ENCODE results near the gene SOSTDC1. TPM values are rescaled to one million over a fixed set of nuclear protein-coding genes. Genes with fewer than 3 reads are reported as not detected.

SOSTDC1 gene
- total RNA-seq, 1 donor from 2014 or later: 0.41 TPM

DNA sequence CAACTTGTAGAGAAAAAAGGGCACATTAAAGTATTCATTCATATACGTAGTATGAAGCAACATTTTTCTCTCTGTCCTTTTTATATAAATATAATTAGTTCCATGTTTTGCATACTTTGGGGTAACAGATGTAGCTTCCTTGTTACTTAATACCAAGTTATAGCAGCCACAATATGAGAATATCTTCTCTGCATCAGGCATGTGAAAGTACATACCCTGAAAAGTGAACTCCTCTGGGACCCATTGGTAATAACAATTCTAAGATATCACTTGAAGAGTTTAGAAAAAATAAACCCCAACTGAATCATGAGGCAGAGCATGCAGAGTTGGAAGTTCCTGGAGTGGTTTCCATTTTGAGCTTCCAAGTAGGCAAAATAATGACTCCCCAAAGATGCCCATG is 41.8 kb downstream of the SOSTDC1 start:
- TF ChIP-seq, protein P1, sequence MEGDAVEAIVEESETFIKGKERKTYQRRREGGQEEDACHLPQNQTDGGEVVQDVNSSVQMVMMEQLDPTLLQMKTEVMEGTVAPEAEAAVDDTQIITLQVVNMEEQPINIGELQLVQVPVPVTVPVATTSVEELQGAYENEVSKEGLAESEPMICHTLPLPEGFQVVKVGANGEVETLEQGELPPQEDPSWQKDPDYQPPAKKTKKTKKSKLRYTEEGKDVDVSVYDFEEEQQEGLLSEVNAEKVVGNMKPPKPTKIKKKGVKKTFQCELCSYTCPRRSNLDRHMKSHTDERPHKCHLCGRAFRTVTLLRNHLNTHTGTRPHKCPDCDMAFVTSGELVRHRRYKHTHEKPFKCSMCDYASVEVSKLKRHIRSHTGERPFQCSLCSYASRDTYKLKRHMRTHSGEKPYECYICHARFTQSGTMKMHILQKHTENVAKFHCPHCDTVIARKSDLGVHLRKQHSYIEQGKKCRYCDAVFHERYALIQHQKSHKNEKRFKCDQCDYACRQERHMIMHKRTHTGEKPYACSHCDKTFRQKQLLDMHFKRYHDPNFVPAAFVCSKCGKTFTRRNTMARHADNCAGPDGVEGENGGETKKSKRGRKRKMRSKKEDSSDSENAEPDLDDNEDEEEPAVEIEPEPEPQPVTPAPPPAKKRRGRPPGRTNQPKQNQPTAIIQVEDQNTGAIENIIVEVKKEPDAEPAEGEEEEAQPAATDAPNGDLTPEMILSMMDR (IDR thresholded peaks at IDR 0.05; ENCODE audit: unreplicated experiment): no peak
- Mint-ChIP-seq H3K27me3 (no peaks in the 10 kb centered on the region), H3K36me3 (ENCODE audit: insufficient read depth) (no peaks in the 10 kb centered on the region), H3K9me3 (ENCODE audit: low read depth) (no peaks in the 10 kb centered on the region), H3K4me1 (ENCODE audit: low read depth) (peaks cover 22% of the 10 kb centered on the region), H3K27ac (no peak overlapping the region), H3K4me3 (ENCODE audit: low read depth) (no peak overlapping the region)
- no peak for DNase-seq (ENCODE audit: low spot score, unreplicated experiment)

DNA sequence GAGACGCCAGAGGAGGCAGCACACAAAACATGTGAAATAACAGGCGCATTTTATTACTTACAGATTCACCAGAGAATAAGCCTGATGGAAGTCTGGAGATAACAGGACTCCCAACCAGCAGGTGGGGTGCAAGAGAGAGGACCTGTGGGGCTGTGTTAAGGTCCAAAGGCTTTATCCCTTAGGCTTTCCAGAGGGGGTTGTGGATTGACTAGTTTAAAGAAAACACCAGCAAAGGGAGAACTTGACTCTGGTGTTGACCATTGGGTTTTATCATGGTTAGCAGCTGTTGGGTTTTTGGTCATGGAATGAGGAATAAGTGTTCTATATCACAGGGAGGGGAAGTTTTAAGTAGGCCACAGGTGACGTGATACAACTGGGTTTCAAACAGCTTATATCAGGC is 42.6 kb downstream of the SOSTDC1 start:
- H3K9me3 Mint-ChIP-seq (ENCODE audit: low read depth): no peaks in the 10 kb centered on the region
- H3K4me3 Mint-ChIP-seq (ENCODE audit: low read depth): no peak overlapping the region
- H3K27ac Mint-ChIP-seq: no peak overlapping the region

DNA sequence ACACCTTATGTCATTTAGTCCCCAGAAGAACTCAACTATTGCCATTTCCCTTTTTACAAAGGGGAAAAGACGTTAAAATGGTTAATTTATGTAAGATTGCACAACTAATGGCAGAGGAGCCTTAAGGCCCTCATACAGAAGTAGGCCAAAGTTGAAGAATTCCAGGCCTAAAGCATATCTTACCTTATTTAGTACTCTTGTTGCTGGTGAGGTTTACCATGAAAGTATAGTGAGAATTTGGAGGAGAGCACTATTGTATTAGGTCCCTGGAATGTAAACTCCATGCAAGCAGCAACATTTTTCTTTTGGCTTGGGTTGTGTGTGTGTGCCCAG is 43.5 kb downstream of the SOSTDC1 start:
- TF ChIP-seq, protein P1 (IDR thresholded peaks at IDR 0.05; ENCODE audit: unreplicated experiment): no peak
- no peaks in the 10 kb centered on the region for H3K9me3 Mint-ChIP-seq (ENCODE audit: low read depth)
- H3K36me3 Mint-ChIP-seq (ENCODE audit: insufficient read depth): no peaks in the 10 kb centered on the region
- H3K27me3 Mint-ChIP-seq: no peaks in the 10 kb centered on the region
- H3K27ac Mint-ChIP-seq: peak overlapping the region; percentile 94
- DNase-seq (ENCODE audit: low spot score, unreplicated experiment): no peak
- H3K4me1 Mint-ChIP-seq (ENCODE audit: low read depth): peaks cover 18% of the 10 kb centered on the region
- peak overlapping the region; percentile 73 for H3K4me3 Mint-ChIP-seq (ENCODE audit: low read depth)

More for the DNA sequence above, 42.6 kb downstream of the SOSTDC1 start:
- no peak for DNase-seq (ENCODE audit: low spot score, unreplicated experiment)
- TF ChIP-seq, protein P1 (IDR thresholded peaks at IDR 0.05; ENCODE audit: unreplicated experiment): no peak
- Mint-ChIP-seq H3K27me3 (no peaks in the 10 kb centered on the region), H3K36me3 (ENCODE audit: insufficient read depth) (no peaks in the 10 kb centered on the region), H3K4me1 (ENCODE audit: low read depth) (peaks cover 18% of the 10 kb centered on the region)

DNA sequence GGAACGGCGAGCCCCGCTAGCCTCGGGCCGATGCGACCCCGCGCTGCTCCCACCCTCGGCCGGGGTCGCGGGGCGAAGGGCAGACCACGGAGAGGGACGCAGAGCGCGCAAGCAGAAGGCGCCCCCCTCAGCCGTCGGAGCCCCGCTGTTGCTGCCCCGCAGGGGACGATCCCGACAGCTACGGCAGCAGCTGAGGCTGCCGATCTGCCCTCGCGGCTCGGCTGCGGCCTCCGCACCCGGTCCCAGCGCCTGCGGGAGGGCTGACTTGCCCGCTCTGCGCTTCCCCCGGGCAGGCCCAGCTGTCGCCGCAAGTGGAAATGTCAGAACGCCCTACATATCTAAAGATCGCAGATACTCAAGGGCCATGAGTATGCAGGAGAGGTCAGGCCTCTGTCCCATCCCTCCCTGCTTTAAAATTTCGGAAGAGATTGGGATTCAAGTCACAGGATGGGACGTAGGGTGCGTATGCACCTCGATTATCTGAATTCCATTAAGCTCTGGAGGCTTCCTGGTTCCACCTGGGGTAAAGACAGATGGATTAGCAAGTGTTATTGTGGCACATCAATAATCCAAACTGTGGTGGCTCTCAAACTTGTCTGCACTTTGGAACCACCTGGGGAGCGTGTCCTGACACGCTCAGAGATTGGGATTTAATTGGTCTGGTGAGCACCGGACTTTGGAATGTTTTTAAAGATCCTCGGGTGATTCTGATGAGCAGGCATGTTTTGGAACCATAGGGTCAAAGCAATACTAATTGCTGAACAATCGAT is 44.0 kb downstream of the SOSTDC1 start, which contains the start of gene CRPPA:
Gene CRPPA, minus strand, starts transcription at position 206 of the 770 bp plus-strand sequence. CDS start 216 bp downstream, outside the sequence.
- H3K4me3 Mint-ChIP-seq (ENCODE audit: low read depth): peak within 1 kb of the TSS; percentile 88
- TF ChIP-seq, protein P1 (IDR thresholded peaks at IDR 0.05; ENCODE audit: unreplicated experiment): no peak

DNA sequence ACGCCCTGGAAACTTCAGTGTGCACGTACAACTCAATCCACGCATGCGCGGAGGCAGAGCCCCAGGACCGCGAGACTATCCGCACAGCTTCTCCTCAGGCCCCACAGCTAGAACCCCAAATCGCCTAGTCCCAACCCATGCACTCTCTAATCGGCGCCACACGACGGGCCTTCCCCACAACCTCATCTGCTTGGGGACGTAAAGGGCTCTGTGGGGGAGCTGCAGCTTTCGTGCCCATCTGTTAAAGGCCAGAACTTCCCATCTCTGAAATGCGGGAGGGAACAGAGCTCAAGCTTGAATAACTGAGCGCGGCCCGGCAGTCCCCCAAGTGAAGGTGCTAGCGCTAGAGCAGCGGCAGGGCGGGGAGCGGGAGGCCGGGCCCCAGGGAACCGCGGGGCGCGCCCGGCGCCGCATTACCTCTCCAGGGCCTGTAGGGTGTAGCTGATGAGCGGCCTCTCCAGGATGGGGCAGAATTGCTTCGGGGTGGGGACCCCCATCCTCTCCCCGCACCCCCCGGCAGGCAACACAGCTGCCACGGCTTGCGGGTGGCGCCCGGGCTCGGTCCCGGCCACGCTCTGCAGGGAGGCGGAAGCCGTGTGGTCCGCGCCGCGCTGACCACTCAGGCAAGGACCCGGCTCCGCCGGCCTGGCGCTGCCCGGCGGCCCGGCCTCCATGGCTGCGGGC is 44.7 kb downstream of the SOSTDC1 start:
- H3K27me3 Mint-ChIP-seq: no peaks in the 10 kb centered on the region
- no peaks in the 10 kb centered on the region for H3K36me3 Mint-ChIP-seq (ENCODE audit: insufficient read depth)
- H3K27ac Mint-ChIP-seq: peak overlapping the region; percentile 99
- H3K9me3 Mint-ChIP-seq (ENCODE audit: low read depth): no peaks in the 10 kb centered on the region
- H3K4me3 Mint-ChIP-seq (ENCODE audit: low read depth): peak overlapping the region; percentile 88
- H3K4me1 Mint-ChIP-seq (ENCODE audit: low read depth): peaks cover 18% of the 10 kb centered on the region
- TF ChIP-seq, protein P1 (IDR thresholded peaks at IDR 0.05; ENCODE audit: unreplicated experiment): peak; percentile 57
- peak; percentile 68 for DNase-seq (ENCODE audit: low spot score, unreplicated experiment)

More for the DNA sequence above, 44.0 kb downstream of the SOSTDC1 start, which contains the start of gene CRPPA:
- DNase-seq (ENCODE audit: low spot score, unreplicated experiment): peak; percentile 41
- no peaks in the 10 kb centered on the region for H3K9me3 Mint-ChIP-seq (ENCODE audit: low read depth)
- peaks cover 18% of the 10 kb centered on the region for H3K4me1 Mint-ChIP-seq (ENCODE audit: low read depth)
- H3K36me3 Mint-ChIP-seq (ENCODE audit: insufficient read depth): no peaks in the 10 kb centered on the region
- H3K27me3 Mint-ChIP-seq: no peaks in the 10 kb centered on the region
- H3K27ac Mint-ChIP-seq: peak within 1 kb of the TSS; percentile 99
